ENCODE measurements around the gene NCOR1. TPM values are rescaled to one million over a fixed set of nuclear protein-coding genes. Genes with fewer than 3 reads are reported as not detected.

Gene NCOR1
- total RNA-seq, 1 experiment from 2014 or later: 127 TPM

GRCh38 chr17:16044487-16044886, 170.8 kb downstream of the NCOR1 start:
- no peak for DNase-seq
- Histone ChIP-seq H3K9ac (ENCODE audit: low read length) (no peak overlapping the region), H3K79me2 (ENCODE audit: low read length) (no peaks in the 10 kb centered on the region), H2AFZ (ENCODE audit: low read length) (no peak overlapping the region), H3F3A (ENCODE audit: low read length, unreplicated experiment) (no peaks in the 10 kb centered on the region), H4K20me1 (ENCODE audit: low read length) (no peaks in the 10 kb centered on the region), H3K4me2 (ENCODE audit: low read length) (no peak overlapping the region), H3K4me3 (ENCODE audit: low read length) (no peak overlapping the region), H3K36me3 (ENCODE audit: low read depth, low read length) (peaks cover 43% of the 10 kb centered on the region), H3K27me3 (ENCODE audit: low read length) (no peaks in the 10 kb centered on the region), H3K4me1 (ENCODE audit: insufficient read depth, low read length) (no peaks in the 10 kb centered on the region), H3K9me2 (replicated peaks; ENCODE audit: low read length) (no peaks in the 10 kb centered on the region), H3K9me3 (ENCODE audit: low read length) (no peaks in the 10 kb centered on the region), H3K27ac (ENCODE audit: low read length) (no peak overlapping the region)
- ChIA-PET CTCF (interaction anchor here (0.5 to 0.6 kb wide), 2 partner anchors 35 to 312 kb away, joined by 9 to 14 read pairs; no protein-coding TSS in a partner anchor), POLR2A (ENCODE audit: unreplicated experiment) (no interaction called here)
- BruUV-seq (replicated peaks): no TSS peak
- intact Hi-C loops (cut with micrococcal nuclease): no loop called here
- TF ChIP-seq CTCF (conservative IDR thresholded peaks at IDR 0.05; ENCODE audit: low read depth, low read length): no peak
- no peak for TF ChIP-seq EZH2 (IDR thresholded peaks at IDR 0.05; ENCODE audit: low read length, unreplicated experiment)
- ATAC-seq: no peak

- H3K36me3 ChIP-seq (ENCODE audit: low read depth, low read length): peaks cover 50% of the 10 kb centered on the region
- H3K9me2 ChIP-seq (replicated peaks; ENCODE audit: low read length): no peaks in the 10 kb centered on the region
- no peak overlapping the region for H3K4me2 ChIP-seq (ENCODE audit: low read length)
Measured at GRCh38 chr17:16040710-16041251, 174.6 kb downstream of the NCOR1 start.

GRCh38 chr17:16037636-16038035, 177.7 kb downstream of the NCOR1 start:
- no peak; the same call in 1 of the 2 replicates for ATAC-seq
- POLR2A ChIA-PET (ENCODE audit: unreplicated experiment): no interaction called here

More at GRCh38 chr17:16040710-16041251, 174.6 kb downstream of the NCOR1 start:
- ChIA-PET CTCF (no interaction called here), POLR2A (ENCODE audit: unreplicated experiment) (no interaction called here)
- intact Hi-C loops (cut with micrococcal nuclease): no loop called here
- TF ChIP-seq EZH2phosphoT487 (IDR thresholded peaks at IDR 0.05; ENCODE audit: borderline replicate concordance, low read length) (no peak), EZH2 (IDR thresholded peaks at IDR 0.05; ENCODE audit: low read length, unreplicated experiment) (no peak)
- no peaks in the 10 kb centered on the region for H3K4me1 ChIP-seq (ENCODE audit: insufficient read depth, low read length)
- DNase-seq: peak; percentile 38
- no peak overlapping the region for H3K4me3 ChIP-seq (ENCODE audit: low read length)
- no peaks in the 10 kb centered on the region for H3F3A ChIP-seq (ENCODE audit: low read length, unreplicated experiment)
- ATAC-seq: no peak
- H4K20me1 ChIP-seq (ENCODE audit: low read length): no peaks in the 10 kb centered on the region
- H3K9me3 ChIP-seq (ENCODE audit: low read length): no peaks in the 10 kb centered on the region
- H3K27ac ChIP-seq (ENCODE audit: low read length): no peak overlapping the region
- H3K27me3 ChIP-seq (ENCODE audit: low read length): no peaks in the 10 kb centered on the region
- H2AFZ ChIP-seq (ENCODE audit: low read length): no peak overlapping the region
- H3K9ac ChIP-seq (ENCODE audit: low read length): no peak overlapping the region
- no peaks in the 10 kb centered on the region for H3K79me2 ChIP-seq (ENCODE audit: low read length)
- BruUV-seq (replicated peaks): no TSS peak

More at GRCh38 chr17:16037636-16038035, 177.7 kb downstream of the NCOR1 start:
- Histone ChIP-seq H3K4me2 (ENCODE audit: low read length) (no peak overlapping the region), H3K4me1 (ENCODE audit: insufficient read depth, low read length) (no peaks in the 10 kb centered on the region), H3K9ac (ENCODE audit: low read length) (no peak overlapping the region), H3F3A (ENCODE audit: low read length, unreplicated experiment) (no peaks in the 10 kb centered on the region), H2AFZ (ENCODE audit: low read length) (no peak overlapping the region), H3K9me3 (ENCODE audit: low read length) (no peaks in the 10 kb centered on the region), H3K27me3 (ENCODE audit: low read length) (no peaks in the 10 kb centered on the region), H4K20me1 (ENCODE audit: low read length) (no peaks in the 10 kb centered on the region), H3K9me2 (replicated peaks; ENCODE audit: low read length) (no peaks in the 10 kb centered on the region), H3K4me3 (ENCODE audit: low read length) (no peak overlapping the region), H3K27ac (ENCODE audit: low read length) (no peak overlapping the region), H3K36me3 (ENCODE audit: low read depth, low read length) (peaks cover 59% of the 10 kb centered on the region), H3K79me2 (ENCODE audit: low read length) (no peaks in the 10 kb centered on the region)
- intact Hi-C loops (cut with micrococcal nuclease): no loop called here
- DNase-seq: no peak
- TF ChIP-seq EZH2phosphoT487 (IDR thresholded peaks at IDR 0.05; ENCODE audit: borderline replicate concordance, low read length): no peak
- no peak for TF ChIP-seq CTCF (conservative IDR thresholded peaks at IDR 0.05; ENCODE audit: low read depth, low read length)
- TF ChIP-seq EZH2 (IDR thresholded peaks at IDR 0.05; ENCODE audit: low read length, unreplicated experiment): no peak
- CTCF ChIA-PET: no interaction called here
- BruUV-seq (replicated peaks): no TSS peak

All from PC-3 (cell line).